Measurements from ENCODE around the gene EIF4A3. TPM values are rescaled to one million over a fixed set of nuclear protein-coding genes. Genes with fewer than 3 reads are reported as not detected.

The EIF4A3 gene
- total RNA-seq, 1 experiment from 2014 or later = 160 TPM

DNA sequence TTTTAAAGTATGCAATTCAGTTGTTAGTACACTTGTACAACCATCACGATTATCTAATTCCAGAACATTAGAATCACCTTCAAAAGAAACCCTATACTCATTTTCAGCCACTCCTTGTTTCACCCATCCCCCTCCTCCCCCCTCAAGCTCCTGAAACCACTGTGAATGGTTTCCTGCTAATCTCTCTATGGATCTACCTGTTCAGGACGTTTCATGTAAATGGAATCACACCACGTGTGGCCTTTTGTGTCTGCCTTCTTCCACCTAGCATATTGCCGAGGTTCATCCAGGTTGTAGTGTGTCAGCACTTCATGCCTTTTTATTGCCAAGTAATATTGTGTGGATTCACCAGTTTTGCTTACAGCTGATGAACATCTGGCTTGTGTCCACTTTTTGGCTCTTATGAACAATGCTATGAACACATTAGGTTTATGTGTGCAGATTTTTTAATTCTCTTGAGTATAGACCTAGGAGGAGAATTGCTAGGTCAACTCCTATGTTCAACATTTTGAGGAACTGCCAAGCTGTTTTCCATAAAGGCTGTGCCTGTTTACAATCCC lies 17.8 kb downstream of the EIF4A3 start (continued):
- TF ChIP-seq, protein P1, sequence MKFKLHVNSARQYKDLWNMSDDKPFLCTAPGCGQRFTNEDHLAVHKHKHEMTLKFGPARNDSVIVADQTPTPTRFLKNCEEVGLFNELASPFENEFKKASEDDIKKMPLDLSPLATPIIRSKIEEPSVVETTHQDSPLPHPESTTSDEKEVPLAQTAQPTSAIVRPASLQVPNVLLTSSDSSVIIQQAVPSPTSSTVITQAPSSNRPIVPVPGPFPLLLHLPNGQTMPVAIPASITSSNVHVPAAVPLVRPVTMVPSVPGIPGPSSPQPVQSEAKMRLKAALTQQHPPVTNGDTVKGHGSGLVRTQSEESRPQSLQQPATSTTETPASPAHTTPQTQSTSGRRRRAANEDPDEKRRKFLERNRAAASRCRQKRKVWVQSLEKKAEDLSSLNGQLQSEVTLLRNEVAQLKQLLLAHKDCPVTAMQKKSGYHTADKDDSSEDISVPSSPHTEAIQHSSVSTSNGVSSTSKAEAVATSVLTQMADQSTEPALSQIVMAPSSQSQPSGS (CRISPR knock-in tag; IDR thresholded peaks at IDR 0.05; ENCODE audit: borderline replicate concordance, low read depth) = no peak
- no peak for TF ChIP-seq MXD4 (CRISPR knock-in tag; IDR thresholded peaks at IDR 0.05; ENCODE audit: borderline replicate concordance)
- no peak for TF ChIP-seq ZNF263 (CRISPR knock-in tag; IDR thresholded peaks at IDR 0.05; ENCODE audit: low read depth)
- TF ChIP-seq, protein P2, sequence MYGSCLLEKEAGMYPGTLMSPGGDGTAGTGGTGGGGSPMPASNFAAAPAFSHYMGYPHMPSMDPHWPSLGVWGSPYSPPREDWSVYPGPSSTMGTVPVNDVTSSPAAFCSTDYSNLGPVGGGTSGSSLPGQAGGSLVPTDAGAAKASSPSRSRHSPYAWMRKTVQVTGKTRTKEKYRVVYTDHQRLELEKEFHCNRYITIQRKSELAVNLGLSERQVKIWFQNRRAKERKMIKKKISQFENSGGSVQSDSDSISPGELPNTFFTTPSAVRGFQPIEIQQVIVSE (CRISPR knock-in tag; IDR thresholded peaks at IDR 0.05; ENCODE audit: borderline replicate concordance) = no peak
- TF ChIP-seq, protein P3, sequence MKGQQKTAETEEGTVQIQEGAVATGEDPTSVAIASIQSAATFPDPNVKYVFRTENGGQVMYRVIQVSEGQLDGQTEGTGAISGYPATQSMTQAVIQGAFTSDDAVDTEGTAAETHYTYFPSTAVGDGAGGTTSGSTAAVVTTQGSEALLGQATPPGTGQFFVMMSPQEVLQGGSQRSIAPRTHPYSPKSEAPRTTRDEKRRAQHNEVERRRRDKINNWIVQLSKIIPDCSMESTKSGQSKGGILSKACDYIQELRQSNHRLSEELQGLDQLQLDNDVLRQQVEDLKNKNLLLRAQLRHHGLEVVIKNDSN (CRISPR knock-in tag; IDR thresholded peaks at IDR 0.05) = no peak
- no peak for TF ChIP-seq ZNF396 (CRISPR knock-in tag; IDR thresholded peaks at IDR 0.05; ENCODE audit: borderline replicate concordance)
- no peak for TF ChIP-seq JUN (CRISPR knock-in tag; IDR thresholded peaks at IDR 0.05)
- no peak for TF ChIP-seq GRHL2 (CRISPR knock-in tag; IDR thresholded peaks at IDR 0.05; ENCODE audit: insufficient replicate concordance, severe bottlenecking)
- TF ChIP-seq ESRRA (CRISPR knock-in tag; IDR thresholded peaks at IDR 0.05; ENCODE audit: borderline replicate concordance) = no peak
- TF ChIP-seq, protein P4, sequence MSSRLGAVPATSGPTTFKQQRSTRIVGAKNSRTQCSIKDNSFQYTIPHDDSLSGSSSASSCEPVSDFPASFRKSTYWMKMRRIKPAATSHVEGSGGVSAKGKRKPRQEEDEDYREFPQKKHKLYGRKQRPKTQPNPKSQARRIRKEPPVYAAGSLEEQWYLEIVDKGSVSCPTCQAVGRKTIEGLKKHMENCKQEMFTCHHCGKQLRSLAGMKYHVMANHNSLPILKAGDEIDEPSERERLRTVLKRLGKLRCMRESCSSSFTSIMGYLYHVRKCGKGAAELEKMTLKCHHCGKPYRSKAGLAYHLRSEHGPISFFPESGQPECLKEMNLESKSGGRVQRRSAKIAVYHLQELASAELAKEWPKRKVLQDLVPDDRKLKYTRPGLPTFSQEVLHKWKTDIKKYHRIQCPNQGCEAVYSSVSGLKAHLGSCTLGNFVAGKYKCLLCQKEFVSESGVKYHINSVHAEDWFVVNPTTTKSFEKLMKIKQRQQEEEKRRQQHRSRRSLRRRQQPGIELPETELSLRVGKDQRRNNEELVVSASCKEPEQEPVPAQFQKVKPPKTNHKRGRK (CRISPR knock-in tag; IDR thresholded peaks at IDR 0.05; ENCODE audit: borderline replicate concordance) = no peak

DNA sequence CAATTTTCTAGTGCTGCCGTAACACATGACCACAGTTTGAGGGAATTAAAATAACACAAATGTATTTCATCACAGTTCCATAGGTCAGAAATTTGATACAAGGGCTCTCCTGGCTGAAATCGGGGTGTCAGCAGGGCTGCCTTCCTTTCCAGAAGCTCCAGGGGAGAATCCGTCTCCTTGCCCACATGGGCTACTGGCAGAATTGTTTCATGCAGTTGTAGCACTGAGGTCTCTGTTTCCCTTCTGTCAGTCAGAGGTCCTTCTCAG lies 20.5 kb downstream of the EIF4A3 start:
- H3K9me3 Mint-ChIP-seq = no peaks in the 10 kb centered on the region
- no peak for DNase-seq (ENCODE audit: low spot score)
- POLR2A ChIA-PET = no interaction called here
- CTCF ChIA-PET = interaction anchor here (0.6 to 3.6 kb wide), 2 partner anchors 25 to 120 kb away, joined by 3 to 28 read pairs; partner anchors contain the start of gene GAA
- peaks cover 23% of the 10 kb centered on the region for H3K4me1 Mint-ChIP-seq
- no peak for ATAC-seq
- H3K27me3 Mint-ChIP-seq (ENCODE audit: low read depth) = no peaks in the 10 kb centered on the region
- TF ChIP-seq SP1 (CRISPR knock-in tag; conservative IDR thresholded peaks at IDR 0.05) (no peak), ZNF232 (CRISPR knock-in tag; IDR thresholded peaks at IDR 0.05) (no peak), JUN (CRISPR knock-in tag; IDR thresholded peaks at IDR 0.05) (no peak), ZNF263 (CRISPR knock-in tag; IDR thresholded peaks at IDR 0.05; ENCODE audit: low read depth) (no peak), CREB1 (CRISPR knock-in tag; IDR thresholded peaks at IDR 0.05) (no peak), ZBTB21 (CRISPR knock-in tag; IDR thresholded peaks at IDR 0.05; ENCODE audit: borderline replicate concordance) (no peak), ATF1 (CRISPR knock-in tag; IDR thresholded peaks at IDR 0.05) (no peak), ETV6 (CRISPR knock-in tag; IDR thresholded peaks at IDR 0.05) (no peak), MYBL2 (CRISPR knock-in tag; IDR thresholded peaks at IDR 0.05) (no peak)
- TF ChIP-seq, protein P1 (CRISPR knock-in tag; IDR thresholded peaks at IDR 0.05; ENCODE audit: borderline replicate concordance, low read depth) = no peak
- TF ChIP-seq, protein P5, sequence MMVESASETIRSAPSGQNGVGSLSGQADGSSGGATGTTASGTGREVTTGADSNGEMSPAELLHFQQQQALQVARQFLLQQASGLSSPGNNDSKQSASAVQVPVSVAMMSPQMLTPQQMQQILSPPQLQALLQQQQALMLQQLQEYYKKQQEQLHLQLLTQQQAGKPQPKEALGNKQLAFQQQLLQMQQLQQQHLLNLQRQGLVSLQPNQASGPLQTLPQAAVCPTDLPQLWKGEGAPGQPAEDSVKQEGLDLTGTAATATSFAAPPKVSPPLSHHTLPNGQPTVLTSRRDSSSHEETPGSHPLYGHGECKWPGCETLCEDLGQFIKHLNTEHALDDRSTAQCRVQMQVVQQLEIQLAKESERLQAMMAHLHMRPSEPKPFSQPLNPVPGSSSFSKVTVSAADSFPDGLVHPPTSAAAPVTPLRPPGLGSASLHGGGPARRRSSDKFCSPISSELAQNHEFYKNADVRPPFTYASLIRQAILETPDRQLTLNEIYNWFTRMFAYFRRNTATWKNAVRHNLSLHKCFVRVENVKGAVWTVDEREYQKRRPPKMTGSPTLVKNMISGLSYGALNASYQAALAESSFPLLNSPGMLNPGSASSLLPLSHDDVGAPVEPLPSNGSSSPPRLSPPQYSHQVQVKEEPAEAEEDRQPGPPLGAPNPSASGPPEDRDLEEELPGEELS (CRISPR knock-in tag; IDR thresholded peaks at IDR 0.05) = no peak
- TF ChIP-seq, protein P6, sequence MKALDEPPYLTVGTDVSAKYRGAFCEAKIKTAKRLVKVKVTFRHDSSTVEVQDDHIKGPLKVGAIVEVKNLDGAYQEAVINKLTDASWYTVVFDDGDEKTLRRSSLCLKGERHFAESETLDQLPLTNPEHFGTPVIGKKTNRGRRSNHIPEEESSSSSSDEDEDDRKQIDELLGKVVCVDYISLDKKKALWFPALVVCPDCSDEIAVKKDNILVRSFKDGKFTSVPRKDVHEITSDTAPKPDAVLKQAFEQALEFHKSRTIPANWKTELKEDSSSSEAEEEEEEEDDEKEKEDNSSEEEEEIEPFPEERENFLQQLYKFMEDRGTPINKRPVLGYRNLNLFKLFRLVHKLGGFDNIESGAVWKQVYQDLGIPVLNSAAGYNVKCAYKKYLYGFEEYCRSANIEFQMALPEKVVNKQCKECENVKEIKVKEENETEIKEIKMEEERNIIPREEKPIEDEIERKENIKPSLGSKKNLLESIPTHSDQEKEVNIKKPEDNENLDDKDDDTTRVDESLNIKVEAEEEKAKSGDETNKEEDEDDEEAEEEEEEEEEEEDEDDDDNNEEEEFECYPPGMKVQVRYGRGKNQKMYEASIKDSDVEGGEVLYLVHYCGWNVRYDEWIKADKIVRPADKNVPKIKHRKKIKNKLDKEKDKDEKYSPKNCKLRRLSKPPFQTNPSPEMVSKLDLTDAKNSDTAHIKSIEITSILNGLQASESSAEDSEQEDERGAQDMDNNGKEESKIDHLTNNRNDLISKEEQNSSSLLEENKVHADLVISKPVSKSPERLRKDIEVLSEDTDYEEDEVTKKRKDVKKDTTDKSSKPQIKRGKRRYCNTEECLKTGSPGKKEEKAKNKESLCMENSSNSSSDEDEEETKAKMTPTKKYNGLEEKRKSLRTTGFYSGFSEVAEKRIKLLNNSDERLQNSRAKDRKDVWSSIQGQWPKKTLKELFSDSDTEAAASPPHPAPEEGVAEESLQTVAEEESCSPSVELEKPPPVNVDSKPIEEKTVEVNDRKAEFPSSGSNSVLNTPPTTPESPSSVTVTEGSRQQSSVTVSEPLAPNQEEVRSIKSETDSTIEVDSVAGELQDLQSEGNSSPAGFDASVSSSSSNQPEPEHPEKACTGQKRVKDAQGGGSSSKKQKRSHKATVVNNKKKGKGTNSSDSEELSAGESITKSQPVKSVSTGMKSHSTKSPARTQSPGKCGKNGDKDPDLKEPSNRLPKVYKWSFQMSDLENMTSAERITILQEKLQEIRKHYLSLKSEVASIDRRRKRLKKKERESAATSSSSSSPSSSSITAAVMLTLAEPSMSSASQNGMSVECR (CRISPR knock-in tag; IDR thresholded peaks at IDR 0.05; ENCODE audit: borderline replicate concordance) = no peak
- TF ChIP-seq, protein P7, sequence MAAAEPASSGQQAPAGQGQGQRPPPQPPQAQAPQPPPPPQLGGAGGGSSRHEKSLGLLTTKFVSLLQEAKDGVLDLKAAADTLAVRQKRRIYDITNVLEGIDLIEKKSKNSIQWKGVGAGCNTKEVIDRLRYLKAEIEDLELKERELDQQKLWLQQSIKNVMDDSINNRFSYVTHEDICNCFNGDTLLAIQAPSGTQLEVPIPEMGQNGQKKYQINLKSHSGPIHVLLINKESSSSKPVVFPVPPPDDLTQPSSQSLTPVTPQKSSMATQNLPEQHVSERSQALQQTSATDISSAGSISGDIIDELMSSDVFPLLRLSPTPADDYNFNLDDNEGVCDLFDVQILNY (CRISPR knock-in tag; IDR thresholded peaks at IDR 0.05) = no peak
- no peak overlapping the region for H3K27ac Mint-ChIP-seq
- no peak overlapping the region for H3K4me3 Mint-ChIP-seq
- no peaks in the 10 kb centered on the region for H3K36me3 Mint-ChIP-seq
